ENCODE data around the gene ACTN4. TPM values are rescaled to one million over a fixed set of nuclear protein-coding genes. Genes with fewer than 3 reads are reported as not detected.

ACTN4 gene
- polyA plus RNA-seq, 2 of the 4 experiments (the other 2 are of a cell fraction): 605 to 967 TPM

GRCh38 chr19:38742906-38743305, 95.5 kb downstream of the ACTN4 start:
- TF ChIP-seq EHF (CRISPR knock-in tag; IDR thresholded peaks at IDR 0.05) (no peak), JUN (IDR thresholded peaks at IDR 0.05) (no peak), CTCF (IDR thresholded peaks at IDR 0.05) (no peak), HOXA7 (CRISPR knock-in tag; IDR thresholded peaks at IDR 0.05) (no peak), TFCP2L1 (CRISPR knock-in tag; IDR thresholded peaks at IDR 0.05) (no peak), POLR2AphosphoS2 (conservative IDR thresholded peaks at IDR 0.05; ENCODE audit: low read length) (no peak), ELK1 (IDR thresholded peaks at IDR 0.05; ENCODE audit: low read depth, low read length) (no peak)
- POLR2A ChIA-PET: interaction anchor here (0.6 to 1.2 kb wide), 4 partner anchors 40 to 340 kb away, joined by 3 to 4 read pairs (median 4); partner anchors contain the start of genes FAM98C, NFKBIB and SIRT2
- CTCF ChIA-PET: interaction anchor here (1.0 to 3.1 kb wide), 4 partner anchors 9 to 145 kb away, joined by 3 to 12 read pairs (median 7); no protein-coding TSS in a partner anchor
- FAIRE-seq: no peak
- peak overlapping the region in 1 of 2 experiments; percentile 45; a peak in 2 of 6 replicates for H3K27ac ChIP-seq
- 89% methylated on average over 6 of the region's 6 CpGs for WGBS (ENCODE audit: missing lambda C conversion rate)
- H3K4me1 ChIP-seq: peaks cover 4% of the 10 kb centered on the region; the same call in 1 of the 3 replicates
- no peak for DNase-seq (ENCODE audit: low read depth in 1 of 2, low spot score in 1 of 2)
- H3K4me3 ChIP-seq: no peak overlapping the region
- no peaks in the 10 kb centered on the region for H3K9me3 ChIP-seq
- peak; percentile 2 to 28; a peak in 2 of 6 replicates for ATAC-seq
- H3K4me2 ChIP-seq: no peak overlapping the region

DNA sequence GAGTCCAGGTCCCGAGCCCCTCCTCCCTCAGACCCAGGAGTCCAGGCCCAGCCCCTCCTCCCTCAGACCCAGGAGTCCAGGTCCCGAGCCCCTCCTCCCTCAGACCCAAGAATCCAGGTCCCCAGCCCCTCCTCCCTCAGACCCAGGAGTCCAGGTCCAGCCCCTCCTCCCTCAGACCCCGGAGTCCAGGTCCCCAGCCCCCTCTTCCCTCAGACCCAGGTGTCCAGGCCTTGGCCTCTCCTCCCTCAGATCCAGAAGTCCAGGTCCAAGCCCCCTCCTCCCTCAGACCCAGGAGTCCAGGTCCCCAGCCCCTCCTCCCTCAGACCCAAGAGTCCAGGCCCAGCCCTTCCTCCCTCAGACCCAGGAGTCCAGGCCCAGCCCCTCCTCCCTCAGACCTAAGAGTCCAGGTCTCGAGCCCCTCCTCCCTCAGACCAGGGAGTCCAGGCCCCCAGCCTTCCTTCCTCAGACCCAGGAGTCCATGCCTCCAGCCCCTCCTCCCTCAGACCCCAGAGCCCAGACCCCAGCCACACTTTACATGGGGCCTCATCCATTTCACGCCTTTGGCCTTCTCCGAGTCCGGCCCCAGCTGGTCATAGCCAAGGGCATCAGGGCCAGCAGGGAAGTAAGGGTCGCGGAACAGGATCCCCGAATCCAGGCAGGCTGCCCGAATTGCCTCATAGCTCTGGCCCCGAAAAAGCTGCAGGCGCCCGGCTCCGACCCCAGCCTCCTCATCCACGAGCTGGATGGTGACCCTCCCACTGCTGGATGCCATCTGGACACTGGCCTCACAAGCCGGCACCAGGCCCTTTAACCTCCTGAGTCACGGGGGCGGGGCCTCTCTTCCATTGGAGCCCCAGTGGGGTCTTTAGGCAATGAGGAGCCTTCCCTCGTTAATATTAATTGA, 96.2 kb downstream of the ACTN4 start:
- ATAC-seq (peak; percentile 1 to 14; a peak in 2 of 6 replicates), DNase-seq (ENCODE audit: low read depth in 1 of 2, low spot score in 1 of 2) (no peak), FAIRE-seq (no peak)
- POLR2A ChIA-PET: interaction anchor here (1.4 kb wide), 1 partner anchor 88 kb away, joined by 3 read pairs; the partner anchor contains the start of gene ECH1
- H3K4me3 ChIP-seq: no peak overlapping the region
- TF ChIP-seq BHLHE40 (IDR thresholded peaks at IDR 0.05; ENCODE audit: low read depth, low read length) (no peak), POLR2AphosphoS2 (conservative IDR thresholded peaks at IDR 0.05; ENCODE audit: low read length) (0 out of 2 replicates have a peak, but pooled peaks have one; percentile 6), ESRRA (IDR thresholded peaks at IDR 0.05; ENCODE audit: borderline replicate concordance, low read length) (no peak), ZSCAN20 (CRISPR knock-in tag; IDR thresholded peaks at IDR 0.05) (no peak)
- no peaks in the 10 kb centered on the region for H3K9me3 ChIP-seq
- H3K4me2 ChIP-seq: no peak overlapping the region
- 91% methylated on average over 18 of the region's 20 CpGs for WGBS (ENCODE audit: missing lambda C conversion rate)
- H3K4me1 ChIP-seq: peaks cover 4% of the 10 kb centered on the region; the same call in 1 of the 3 replicates
- CTCF ChIA-PET: interaction anchor here (0.6 to 2.1 kb wide), 13 partner anchors 10 to 229 kb away, joined by 3 to 9 read pairs (median 3); partner anchors contain the start of genes ECH1, MRPS12 and SARS2
- H3K27ac ChIP-seq: peak overlapping the region in 1 of 2 experiments; percentile 45; a peak in 3 of 6 replicates

GRCh38 chr19:38744298-38744681, 96.8 kb downstream of the ACTN4 start, which contains the start of gene CAPN12:
Gene CAPN12 (minus strand): TSS chr19:38744474. CDS start chr19:38744165, 309 bp downstream.
- no peak within 1 kb of the TSS for H3K4me3 ChIP-seq
- H3K9me3 ChIP-seq: no peaks in the 10 kb centered on the region
- FAIRE-seq: no peak
- CTCF ChIA-PET: interaction anchor here (0.6 to 2.1 kb wide), 15 partner anchors 9 to 230 kb away, joined by 3 to 9 read pairs (median 3); partner anchors contain the start of genes ECH1, MRPS12 and SARS2
- POLR2A ChIA-PET: interaction anchor here (1.4 kb wide), 1 partner anchor 88 kb away, joined by 3 read pairs; the partner anchor contains the start of gene ECH1
- WGBS (ENCODE audit: missing lambda C conversion rate): 88% methylated on average over 10 of the region's 10 CpGs
- H3K4me1 ChIP-seq: peaks cover 4% of the 10 kb centered on the region; the same call in 1 of the 3 replicates
- ATAC-seq: peak; percentile 3 to 10; a peak in 3 of 6 replicates
- no peak for DNase-seq (ENCODE audit: low read depth in 1 of 2, low spot score in 1 of 2)
- H3K27ac ChIP-seq: peak within 1 kb of the TSS in 1 of 2 experiments; percentile 45; a peak in 3 of 6 replicates
- no peak for TF ChIP-seq PBX3 (IDR thresholded peaks at IDR 0.05)
- TF ChIP-seq TFCP2L1 (CRISPR knock-in tag; IDR thresholded peaks at IDR 0.05): no peak
- no peak for TF ChIP-seq HEYL (CRISPR knock-in tag; IDR thresholded peaks at IDR 0.05)
- TF ChIP-seq E2F6 (IDR thresholded peaks at IDR 0.05; ENCODE audit: borderline replicate concordance, low read depth): no peak
- no peak for TF ChIP-seq CTCF (IDR thresholded peaks at IDR 0.05)
- no peak for TF ChIP-seq KDM1A (IDR thresholded peaks at IDR 0.05; ENCODE audit: low read depth)
- no peak within 1 kb of the TSS for H3K4me2 ChIP-seq
